ENCODE data around the gene NQO2.
A peak's percentile ranks its signal among the peaks of the same experiment; 100 is the strongest.

NQO2 gene

DNA sequence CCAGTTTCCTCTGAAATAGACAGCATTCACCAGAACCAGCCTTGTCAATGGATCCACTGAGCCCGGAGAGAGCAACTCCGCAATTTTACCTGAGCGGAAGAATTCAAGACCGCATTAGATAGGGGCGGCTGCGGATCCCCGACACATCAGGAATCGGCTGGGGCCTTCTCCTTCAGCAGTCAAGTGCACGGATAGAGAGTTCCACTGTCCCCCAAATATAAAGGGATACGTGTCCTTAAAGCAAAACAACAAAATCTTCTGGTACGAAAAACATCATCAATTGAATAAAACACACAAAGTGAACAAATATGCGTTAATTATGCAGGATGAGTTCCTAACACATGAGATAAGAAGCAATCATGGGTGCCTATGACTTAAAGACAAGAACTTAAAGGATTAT lies 46.6 kb upstream of the NQO2 start:
- Histone ChIP-seq H3K79me2 (ENCODE audit: insufficient read depth, low read depth) (no peaks in the 10 kb centered on the region), H3K4me2 (peak overlapping the region; percentile 48), H3K27me3 (ENCODE audit: insufficient read depth, low read depth) (peaks cover 35% of the 10 kb centered on the region), H3K27ac (no peak overlapping the region), H3K4me3 (IDR thresholded peaks at IDR 0.05; ENCODE audit: insufficient read depth, low read depth, low read length) (no peak overlapping the region), H3K9ac (no peak overlapping the region), H3K4me1 (ENCODE audit: low read depth, poor library complexity, severe bottlenecking) (peaks cover 11% of the 10 kb centered on the region), H2AFZ (ENCODE audit: low read depth) (peak overlapping the region; percentile 53; the same call in 1 of the 2 replicates), H4K20me1 (ENCODE audit: insufficient read depth) (no peaks in the 10 kb centered on the region), H3K36me3 (ENCODE audit: insufficient read depth) (no peaks in the 10 kb centered on the region)
- TF ChIP-seq, protein P1, sequence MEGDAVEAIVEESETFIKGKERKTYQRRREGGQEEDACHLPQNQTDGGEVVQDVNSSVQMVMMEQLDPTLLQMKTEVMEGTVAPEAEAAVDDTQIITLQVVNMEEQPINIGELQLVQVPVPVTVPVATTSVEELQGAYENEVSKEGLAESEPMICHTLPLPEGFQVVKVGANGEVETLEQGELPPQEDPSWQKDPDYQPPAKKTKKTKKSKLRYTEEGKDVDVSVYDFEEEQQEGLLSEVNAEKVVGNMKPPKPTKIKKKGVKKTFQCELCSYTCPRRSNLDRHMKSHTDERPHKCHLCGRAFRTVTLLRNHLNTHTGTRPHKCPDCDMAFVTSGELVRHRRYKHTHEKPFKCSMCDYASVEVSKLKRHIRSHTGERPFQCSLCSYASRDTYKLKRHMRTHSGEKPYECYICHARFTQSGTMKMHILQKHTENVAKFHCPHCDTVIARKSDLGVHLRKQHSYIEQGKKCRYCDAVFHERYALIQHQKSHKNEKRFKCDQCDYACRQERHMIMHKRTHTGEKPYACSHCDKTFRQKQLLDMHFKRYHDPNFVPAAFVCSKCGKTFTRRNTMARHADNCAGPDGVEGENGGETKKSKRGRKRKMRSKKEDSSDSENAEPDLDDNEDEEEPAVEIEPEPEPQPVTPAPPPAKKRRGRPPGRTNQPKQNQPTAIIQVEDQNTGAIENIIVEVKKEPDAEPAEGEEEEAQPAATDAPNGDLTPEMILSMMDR (conservative IDR thresholded peaks at IDR 0.05; ENCODE audit: low read depth, low read length): no peak

DNA sequence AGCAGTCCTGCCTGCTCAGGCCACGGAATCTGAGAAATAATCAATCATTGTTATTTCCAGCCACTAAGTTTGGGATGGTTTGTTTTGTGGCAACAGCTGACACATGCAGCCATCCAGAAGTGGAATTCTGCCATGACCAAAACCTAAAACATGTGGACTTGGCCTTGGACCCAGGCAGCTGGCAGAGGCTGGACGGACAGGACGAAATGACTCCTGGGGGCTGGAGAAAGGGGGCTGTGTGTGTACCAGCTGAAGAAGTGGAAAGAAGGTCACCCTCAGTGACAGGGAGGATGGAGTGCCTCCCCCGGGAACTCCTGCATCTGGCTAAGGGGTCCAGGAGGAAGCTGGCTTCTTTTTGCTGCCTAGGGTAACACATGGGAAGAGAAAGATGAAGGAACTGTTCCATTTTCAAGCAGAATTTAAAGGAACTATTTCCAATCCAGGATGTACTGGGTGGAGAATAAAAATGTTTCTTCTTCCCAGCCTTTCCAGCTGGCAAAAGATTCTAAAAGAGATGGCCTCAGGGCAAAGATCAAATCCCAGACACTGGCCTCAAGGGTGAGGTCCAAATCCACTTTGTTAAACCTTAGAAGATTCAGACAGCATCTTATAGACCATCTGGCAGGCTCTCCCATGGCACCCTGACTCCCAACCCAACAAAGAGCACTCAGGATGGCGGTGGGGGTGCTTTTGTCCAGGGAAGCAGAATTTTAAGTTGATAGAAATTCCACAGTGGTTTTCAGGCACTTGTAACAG lies 42.6 kb upstream of the NQO2 start:
- TF ChIP-seq, protein P1 (conservative IDR thresholded peaks at IDR 0.05; ENCODE audit: low read depth, low read length): no peak
- Histone ChIP-seq H3K4me3 (IDR thresholded peaks at IDR 0.05; ENCODE audit: insufficient read depth, low read depth, low read length) (no peak overlapping the region), H3K4me1 (ENCODE audit: low read depth, poor library complexity, severe bottlenecking) (peaks cover 11% of the 10 kb centered on the region), H3K36me3 (ENCODE audit: insufficient read depth) (no peaks in the 10 kb centered on the region), H3K4me2 (no peak overlapping the region), H3K79me2 (ENCODE audit: insufficient read depth, low read depth) (no peaks in the 10 kb centered on the region), H4K20me1 (ENCODE audit: insufficient read depth) (no peaks in the 10 kb centered on the region), H3K27me3 (ENCODE audit: insufficient read depth, low read depth) (no peaks in the 10 kb centered on the region; the same call in 1 of the 2 replicates), H3K27ac (no peak overlapping the region), H3K9ac (no peak overlapping the region), H2AFZ (ENCODE audit: low read depth) (no peak overlapping the region)

DNA sequence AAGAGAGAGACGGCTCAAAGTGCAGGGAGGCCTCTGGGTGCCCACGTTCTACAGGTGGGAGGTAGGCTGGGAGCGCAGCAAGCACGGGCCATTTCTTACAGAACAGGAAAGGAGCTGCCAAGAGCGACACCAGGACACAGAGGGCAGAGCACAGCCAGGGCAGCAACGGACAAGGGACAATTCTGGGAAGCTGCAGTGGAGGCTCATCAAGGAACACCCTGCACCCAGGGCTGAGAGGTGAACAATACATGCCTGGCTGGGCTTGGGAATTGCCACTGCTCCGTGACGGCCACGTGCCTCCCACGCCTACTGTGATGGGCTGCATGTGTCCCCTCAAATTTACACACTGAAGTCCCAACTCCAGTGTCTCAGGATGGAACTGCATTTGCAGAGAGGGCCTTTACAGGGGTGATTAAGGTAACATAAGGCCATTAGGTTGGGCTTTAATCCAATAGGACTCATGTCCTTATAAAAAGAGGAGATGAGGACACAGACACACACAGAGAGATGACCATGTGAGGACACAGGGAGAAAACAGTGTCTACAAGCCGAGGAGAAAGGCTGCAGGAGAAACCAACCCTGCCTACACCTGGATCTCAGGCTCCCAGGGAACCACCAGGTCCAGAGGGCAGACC lies 41.9 kb upstream of the NQO2 start:
- H2AFZ ChIP-seq (ENCODE audit: low read depth): no peak overlapping the region
- no peak overlapping the region for H3K4me2 ChIP-seq
- H3K79me2 ChIP-seq (ENCODE audit: insufficient read depth, low read depth): no peaks in the 10 kb centered on the region
- no peaks in the 10 kb centered on the region for H3K36me3 ChIP-seq (ENCODE audit: insufficient read depth)
- H3K4me3 ChIP-seq (IDR thresholded peaks at IDR 0.05; ENCODE audit: insufficient read depth, low read depth, low read length): no peak overlapping the region
- H3K27ac ChIP-seq: no peak overlapping the region
- H3K9ac ChIP-seq: no peak overlapping the region
- peaks cover 5% of the 10 kb centered on the region for H3K4me1 ChIP-seq (ENCODE audit: low read depth, poor library complexity, severe bottlenecking)
- TF ChIP-seq, protein P1 (conservative IDR thresholded peaks at IDR 0.05; ENCODE audit: low read depth, low read length): no peak
- no peaks in the 10 kb centered on the region for H3K27me3 ChIP-seq (ENCODE audit: insufficient read depth, low read depth)
- no peaks in the 10 kb centered on the region for H4K20me1 ChIP-seq (ENCODE audit: insufficient read depth)

DNA sequence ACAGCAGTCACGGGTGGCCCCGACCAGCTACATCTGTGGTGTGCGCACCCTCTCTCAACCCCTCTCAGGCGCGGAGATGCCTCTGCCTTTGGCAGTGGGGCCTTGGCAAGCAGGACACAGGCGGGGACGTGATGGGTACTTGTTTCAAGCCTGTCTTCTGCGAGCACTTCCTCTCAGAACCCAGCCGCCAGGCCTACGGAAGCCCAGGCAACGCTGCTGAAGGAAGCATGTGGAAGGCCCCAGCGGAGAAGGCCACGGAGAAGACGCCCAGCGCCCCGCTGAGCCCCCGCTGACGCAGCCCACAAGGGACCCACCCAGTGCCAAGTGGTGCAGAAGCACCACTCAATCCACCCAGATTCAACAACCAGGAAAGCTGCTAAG lies 41.4 kb upstream of the NQO2 start:
- Histone ChIP-seq H3K9ac (no peak overlapping the region), H2AFZ (ENCODE audit: low read depth) (no peak overlapping the region), H3K4me2 (no peak overlapping the region), H3K79me2 (ENCODE audit: insufficient read depth, low read depth) (no peaks in the 10 kb centered on the region), H3K4me3 (IDR thresholded peaks at IDR 0.05; ENCODE audit: insufficient read depth, low read depth, low read length) (no peak overlapping the region), H3K27me3 (ENCODE audit: insufficient read depth, low read depth) (no peaks in the 10 kb centered on the region), H3K36me3 (ENCODE audit: insufficient read depth) (no peaks in the 10 kb centered on the region), H3K4me1 (ENCODE audit: low read depth, poor library complexity, severe bottlenecking) (no peaks in the 10 kb centered on the region), H3K27ac (no peak overlapping the region), H4K20me1 (ENCODE audit: insufficient read depth) (no peaks in the 10 kb centered on the region)
- TF ChIP-seq, protein P1 (conservative IDR thresholded peaks at IDR 0.05; ENCODE audit: low read depth, low read length): no peak

Data from KMS-11 (cell line).